ENCODE results near the gene FHOD3. TPM values are rescaled to one million over a fixed set of nuclear protein-coding genes. Genes with fewer than 3 reads are reported as not detected.

FHOD3 gene
- total and polyA plus RNA-seq, 9 of the 15 experiments (the other 6 are each of a cell fraction or from before 2014, with no cell fraction given): 0.11 TPM; not detected in 8

- Histone ChIP-seq H3K9ac (ENCODE audit: insufficient read depth in 1 of 2, low read depth in 2 of 2, low read length in 2 of 2) (no peak overlapping the region), H3K27ac (ENCODE audit: extremely low read depth, low read depth, low read length) (no peak overlapping the region), H3K36me3 (ENCODE audit: control insufficient read depth, insufficient read depth, low read length) (no peaks in the 10 kb centered on the region), H3K4me2 (ENCODE audit: insufficient read depth, low read length) (no peak overlapping the region), H3K79me2 (ENCODE audit: control insufficient read depth, insufficient read depth, low read length) (no peaks in the 10 kb centered on the region), H3K27me3 (ENCODE audit: control insufficient read depth in 2 of 2, insufficient read depth in 2 of 2, low read length in 2 of 2) (peaks cover 0 to 1% of the 10 kb centered on the region in 2 experiments; a peak in 1 of 5 replicates), H2AFZ (ENCODE audit: low read depth, low read length) (no peak overlapping the region), H4K20me1 (replicated peaks; ENCODE audit: control insufficient read depth, insufficient read depth, low read length) (no peaks in the 10 kb centered on the region), H3K4me3 (no peak overlapping the region), H3K9me1 (ENCODE audit: control insufficient read depth, insufficient read depth, low read length) (no peaks in the 10 kb centered on the region), H3K4me1 (replicated peaks in 1 of 2; ENCODE audit: control insufficient read depth in 2 of 2, insufficient read depth in 2 of 2, low read length in 2 of 2) (no peaks in the 10 kb centered on the region), H3K9me3 (replicated peaks; ENCODE audit: control insufficient read depth, insufficient read depth, low read depth, low read length) (no peaks in the 10 kb centered on the region)
- no peak for ATAC-seq
- 0% methylated on average over 1 of the region's 1 CpG for WGBS (ENCODE audit: insufficient coverage, low coverage, missing lambda C conversion rate)
- ChIA-PET POLR2A (interaction anchor here (0.6 kb wide), 1 partner anchor 117 kb away, joined by 3 read pairs; no protein-coding TSS in a partner anchor), CTCF (ENCODE audit: low intra/inter-chr PET ratio) (no interaction called here)
- intact Hi-C loops (cut with micrococcal nuclease) (no loop called here), in situ Hi-C loops (cut with MboI) (no loop called here)
- no peak for TF ChIP-seq NR3C1 (CRISPR knock-in tag; IDR thresholded peaks at IDR 0.05)
- FAIRE-seq: no peak
- no TSS peak for BruUV-seq (replicated peaks)
- no peak for DNase-seq (ENCODE audit: extremely low read depth in 1 of 4, low spot score in 3 of 4)
These were observed 24.9 kb downstream of the FHOD3 start for GRCh38 chr18:36322408-36322728.

- FAIRE-seq: no peak
- DNase-seq (ENCODE audit: extremely low read depth in 1 of 4, low spot score in 3 of 4): no peak
- no peak overlapping the region for H3K4me2 ChIP-seq (ENCODE audit: insufficient read depth, low read length)
- no peak overlapping the region for H3K9ac ChIP-seq (ENCODE audit: insufficient read depth in 1 of 2, low read depth in 2 of 2, low read length in 2 of 2)
- POLR2A ChIA-PET: interaction anchor here (0.6 kb wide), 1 partner anchor 117 kb away, joined by 3 read pairs; no protein-coding TSS in a partner anchor
- no peak overlapping the region for H3K27ac ChIP-seq (ENCODE audit: extremely low read depth, low read depth, low read length)
- H3K79me2 ChIP-seq (ENCODE audit: control insufficient read depth, insufficient read depth, low read length): no peaks in the 10 kb centered on the region
- H4K20me1 ChIP-seq (replicated peaks; ENCODE audit: control insufficient read depth, insufficient read depth, low read length): no peaks in the 10 kb centered on the region
- no peaks in the 10 kb centered on the region for H3K9me3 ChIP-seq (replicated peaks; ENCODE audit: control insufficient read depth, insufficient read depth, low read depth, low read length)
- H3K9me1 ChIP-seq (ENCODE audit: control insufficient read depth, insufficient read depth, low read length): no peaks in the 10 kb centered on the region
- no peak for ATAC-seq
- H3K4me3 ChIP-seq: no peak overlapping the region
- peaks cover 0 to 5% of the 10 kb centered on the region in 2 experiments; a peak in 1 of 5 replicates for H3K27me3 ChIP-seq (ENCODE audit: control insufficient read depth in 2 of 2, insufficient read depth in 2 of 2, low read length in 2 of 2)
- BruUV-seq (replicated peaks): no TSS peak
- intact Hi-C loops (cut with micrococcal nuclease) (no loop called here), in situ Hi-C loops (cut with MboI) (no loop called here)
- no peaks in the 10 kb centered on the region for H3K36me3 ChIP-seq (ENCODE audit: control insufficient read depth, insufficient read depth, low read length)
- no peak for TF ChIP-seq SFPQ (IDR thresholded peaks at IDR 0.05; ENCODE audit: low read depth, low read length)
- no peak for TF ChIP-seq GATAD2B (IDR thresholded peaks at IDR 0.05; ENCODE audit: borderline replicate concordance)
- 0% methylated on average over 4 of the region's 4 CpGs for WGBS (ENCODE audit: insufficient coverage, low coverage, missing lambda C conversion rate)
- no peak overlapping the region for H2AFZ ChIP-seq (ENCODE audit: low read depth, low read length)
- no peaks in the 10 kb centered on the region for H3K4me1 ChIP-seq (replicated peaks in 1 of 2; ENCODE audit: control insufficient read depth in 2 of 2, insufficient read depth in 2 of 2, low read length in 2 of 2)
- CTCF ChIA-PET (ENCODE audit: low intra/inter-chr PET ratio): no interaction called here
These were observed 25.2 kb downstream of the FHOD3 start for GRCh38 chr18:36322734-36323133.

Data from K562 (cell line).